ENCODE data around the gene CDK18. TPM values are rescaled to one million over a fixed set of nuclear protein-coding genes. Genes with fewer than 3 reads are reported as not detected.

CDK18 gene
- total and polyA plus RNA-seq, 8 donors: 3.7 to 174 (median 41.3) TPM

DNA sequence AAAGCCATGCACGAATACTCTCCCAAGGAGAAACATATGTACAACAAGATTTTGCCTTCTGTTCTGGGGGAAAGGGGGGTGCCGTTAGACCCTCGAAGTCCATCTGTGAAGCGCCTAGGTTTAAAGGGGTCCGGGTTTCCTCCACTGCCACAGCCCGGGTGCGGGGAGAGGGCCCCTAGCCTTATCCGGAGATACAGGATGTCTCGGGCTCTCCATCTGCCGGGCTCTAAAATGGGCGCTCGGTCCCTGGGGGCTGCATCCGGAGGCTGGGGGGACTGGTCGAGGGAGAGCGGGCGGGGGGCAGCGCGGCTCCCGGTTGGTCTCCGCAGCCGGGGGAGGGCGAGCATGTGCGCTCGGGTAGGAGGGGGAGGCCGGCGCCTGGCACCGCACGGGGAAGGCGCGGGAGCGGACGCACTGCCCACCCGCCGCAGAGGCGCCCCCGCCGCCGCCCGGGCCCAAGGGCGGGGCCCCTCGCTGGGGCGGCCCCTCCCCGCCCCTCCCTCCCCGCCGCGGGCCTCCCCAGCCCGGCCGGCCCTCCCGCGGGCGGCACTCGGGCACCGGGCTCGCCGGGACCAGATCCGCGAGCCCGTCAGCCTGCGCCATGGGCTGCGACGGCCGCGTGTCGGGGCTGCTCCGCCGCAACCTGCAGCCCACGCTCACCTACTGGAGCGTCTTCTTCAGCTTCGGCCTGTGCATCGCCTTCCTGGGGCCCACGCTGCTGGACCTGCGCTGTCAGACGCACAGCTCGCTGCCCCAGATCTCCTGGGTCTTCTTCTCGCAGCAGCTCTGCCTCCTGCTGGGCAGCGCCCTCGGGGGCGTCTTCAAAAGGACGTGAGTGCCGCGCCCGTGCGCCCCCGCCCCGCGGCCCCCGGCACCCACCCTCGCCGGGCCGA is 64.2 kb downstream of the CDK18 start:
- Histone ChIP-seq H3K36me3 (no peaks in the 10 kb centered on the region), H3K9me3 (no peaks in the 10 kb centered on the region), H3K4me1 (peaks cover 22 to 60% (median 34%) of the 10 kb centered on the region in 4 donors), H3K27me3 (peaks cover 0 to 67% (median 24%) of the 10 kb centered on the region in 3 donors), H3K27ac (peak overlapping the region; percentile 70 to 85 (median 76)), H3K4me3 (peak overlapping the region; percentile 45 to 56 (median 50))
- intact Hi-C loops (cut with DNase I; ENCODE audit: low total_unique reads): no loop called here
- TF ChIP-seq CTCF (IDR thresholded peaks at IDR 0.05) (no peak), EP300 (IDR thresholded peaks at IDR 0.05) (no peak)
- 4 to 21% (median 5%) methylated on average over 7 to 86 of the region's 90 CpGs for WGBS, 5 donors
- DNase-seq: peak; percentile 45 to 71

DNA sequence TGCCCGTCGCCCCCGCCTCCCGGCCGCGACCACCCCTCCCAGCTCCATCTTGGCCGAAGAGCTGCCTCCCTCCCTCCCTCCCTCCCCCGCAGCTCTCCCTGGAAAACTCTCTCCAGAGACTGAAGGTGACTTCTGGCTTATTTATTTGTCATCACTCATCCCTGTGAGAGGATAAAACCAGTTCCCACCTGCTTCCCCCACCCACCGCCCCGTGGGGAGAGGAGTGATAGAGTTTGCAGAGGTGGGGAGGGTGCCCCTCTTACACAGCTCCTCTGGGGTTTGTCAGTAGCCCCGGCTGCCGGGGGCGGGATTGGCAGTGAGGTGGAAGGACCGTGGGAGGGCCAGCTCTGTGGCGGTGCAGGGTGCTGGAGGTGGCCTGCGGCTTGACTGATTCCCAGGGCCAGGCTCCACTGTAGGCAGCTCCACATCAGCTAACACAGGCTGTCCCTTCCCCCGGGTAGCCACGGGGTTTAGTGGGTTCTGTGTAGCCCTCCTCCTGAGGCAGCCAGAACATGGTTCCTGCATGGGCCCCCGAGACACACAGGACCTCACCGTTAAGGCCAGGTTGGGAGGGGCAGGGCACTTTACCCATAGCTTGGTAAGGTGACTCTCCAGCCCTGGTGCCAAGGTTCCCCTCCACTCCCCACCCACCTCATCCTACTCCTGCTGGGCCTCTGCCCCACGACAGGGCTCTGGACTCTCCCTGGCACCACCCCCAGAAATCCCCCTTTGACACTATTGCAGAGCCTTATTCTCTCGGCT is 65.1 kb downstream of the CDK18 start:
- H3K9me3 ChIP-seq: no peaks in the 10 kb centered on the region
- H3K27me3 ChIP-seq: peaks cover 0 to 62% (median 24%) of the 10 kb centered on the region in 3 donors
- intact Hi-C loops (cut with DNase I; ENCODE audit: low total_unique reads): no loop called here
- H3K4me3 ChIP-seq: peak overlapping the region; percentile 45 to 56 (median 50)
- peaks cover 19 to 52% (median 27%) of the 10 kb centered on the region in 4 donors for H3K4me1 ChIP-seq
- DNase-seq: peak; percentile 41 to 70
- 12 to 16% (median 15%) methylated on average over 13 to 22 of the region's 22 CpGs for WGBS, 5 donors
- peak overlapping the region; percentile 60 to 79 (median 74) for H3K27ac ChIP-seq
- no peaks in the 10 kb centered on the region for H3K36me3 ChIP-seq
- no peak for TF ChIP-seq POLR2A (IDR thresholded peaks at IDR 0.05)
- TF ChIP-seq POLR2AphosphoS5 (IDR thresholded peaks at IDR 0.05): no peak
- TF ChIP-seq EP300 (IDR thresholded peaks at IDR 0.05): no peak
- TF ChIP-seq CTCF (IDR thresholded peaks at IDR 0.05): no peak

DNA sequence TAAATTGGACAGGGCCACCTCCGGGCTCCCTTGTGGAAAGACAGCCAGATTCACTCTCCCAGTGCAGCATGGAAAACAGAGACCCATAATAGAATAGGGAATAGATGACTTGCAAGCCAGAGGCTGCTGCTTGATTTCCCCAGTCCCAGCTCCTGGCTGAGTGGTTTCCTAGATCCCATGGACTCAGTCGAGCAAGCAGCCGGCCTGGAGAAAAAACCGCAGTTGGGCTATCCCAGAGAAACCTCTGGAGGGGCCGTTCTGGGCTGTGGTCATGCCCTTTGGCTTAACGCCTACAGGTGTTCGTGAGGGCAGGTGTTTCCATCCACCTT is 65.7 kb downstream of the CDK18 start:
- TF ChIP-seq CTCF (IDR thresholded peaks at IDR 0.05): no peak
- TF ChIP-seq EP300 (IDR thresholded peaks at IDR 0.05): no peak
- TF ChIP-seq POLR2AphosphoS5 (IDR thresholded peaks at IDR 0.05): no peak
- TF ChIP-seq POLR2A (IDR thresholded peaks at IDR 0.05): no peak
- WGBS, 5 donors: 34 to 65% (median 42%) methylated on average over 7 of the region's 7 CpGs
- Histone ChIP-seq H3K36me3 (no peaks in the 10 kb centered on the region), H3K27me3 (peaks cover 0 to 62% (median 24%) of the 10 kb centered on the region in 3 donors), H3K9me3 (no peaks in the 10 kb centered on the region), H3K4me3 (peak overlapping the region; percentile 45 to 56 (median 50)), H3K4me1 (peaks cover 19 to 46% (median 27%) of the 10 kb centered on the region in 4 donors), H3K27ac (peak overlapping the region; percentile 60 to 79 (median 74))
- intact Hi-C loops (cut with DNase I; ENCODE audit: low total_unique reads): no loop called here
- peak; percentile 9 to 25 for DNase-seq

- peaks cover 25 to 44% (median 31%) of the 10 kb centered on the region in 4 donors for H3K4me1 ChIP-seq
- H3K27me3 ChIP-seq: peaks cover 0 to 55% (median 24%) of the 10 kb centered on the region in 3 donors
- peak overlapping the region in 3 of 5 donors; percentile 29 to 79 (median 66) for H3K27ac ChIP-seq
- DNase-seq: no peak
- intact Hi-C loops (cut with DNase I; ENCODE audit: low total_unique reads): no loop called here
- TF ChIP-seq POLR2A (IDR thresholded peaks at IDR 0.05) (no peak), EP300 (IDR thresholded peaks at IDR 0.05) (no peak), CTCF (IDR thresholded peaks at IDR 0.05) (no peak), POLR2AphosphoS5 (IDR thresholded peaks at IDR 0.05) (no peak)
- H3K4me3 ChIP-seq: peak overlapping the region in 3 of 4 donors; percentile 0 to 56 (median 48)
- WGBS, 5 donors: 46 to 71% (median 56%) methylated on average over 2 of the region's 2 CpGs
- no peaks in the 10 kb centered on the region for H3K36me3 ChIP-seq
- H3K9me3 ChIP-seq: no peaks in the 10 kb centered on the region
Observed at GRCh38 chr1:205570796-205571537, 66.5 kb downstream of the CDK18 start.

Measured in stomach (tissue), 9 donors.